Esophagus squamous epithelium (tissue), 5 donors: ENCODE data around the gene RBM42. TPM values are rescaled to one million over a fixed set of nuclear protein-coding genes. Genes with fewer than 3 reads are reported as not detected.

Source experiments
- DNase-seq: peaks from one replicate; lab custom pipeline; 2025; lab: John Stamatoyannopoulos, UW
- H3K27ac ChIP-seq, 4 donors: fragments of 200-600 bp; sonication (generic); one replicate each; pipeline ENCODE4 v1.5.1; 2016 to 2019; ENCODE audit warnings: mild to moderate bottlenecking in 1 of 4
- H3K27me3 ChIP-seq, 4 donors: fragments of 200-600 bp; sonication (generic); 1 replicate in 3 of 4; 2 replicates in 1 of 4; pipeline versions ENCODE4 v1.5.1 to v1.6.0; 2017 to 2021; ENCODE audit warnings: antibody characterized with exemption in 1 of 4
- H3K36me3 ChIP-seq, 3 donors: fragments of 200-600 bp; sonication (generic); one replicate each; pipeline ENCODE4 v1.5.1; 2016 to 2019
- H3K4me1 ChIP-seq, 3 donors: fragments of 200-600 bp; sonication (generic); one replicate each; pipeline ENCODE4 v1.5.1; 2017 to 2019
- H3K4me3 ChIP-seq, 4 donors: fragments of 200-600 bp; sonication (generic); 1 replicate in 3 of 4; 2 replicates in 1 of 4; pipeline ENCODE4 v1.5.1; 2016 to 2019; ENCODE audit warnings: mild to moderate bottlenecking in 2 of 4, moderate library complexity in 1 of 4
- H3K9me3 ChIP-seq, 3 donors: fragments of 200-600 bp; sonication (generic); one replicate each; pipeline ENCODE4 v1.5.1; 2016 to 2019
- CTCF ChIP-seq, 6 experiments: fragments of 450-650 bp in 4 of 6; fragments of 200-600 bp in 2 of 6; sonication (generic) in 2 of 6; IDR thresholded peaks; one replicate each; pipeline ENCODE4 v1.5.1; 2016 to 2019; ENCODE audit warnings: antibody characterized with exemption in 6 of 6, mild to moderate bottlenecking in 4 of 6, moderate library complexity in 4 of 6
- POLR2A ChIP-seq, 4 donors: fragments of 450-650 bp; IDR thresholded peaks; one replicate each; pipeline ENCODE4 v1.6.1; 2017; ENCODE audit warnings: antibody characterized with exemption in 4 of 4, mild to moderate bottlenecking in 4 of 4, moderate library complexity in 3 of 4
- WGBS, 2 donors: methylation state at CpG; one replicate each; pipeline ENCODE4 v1.1.5; 2018; 5-methylcytosine and 5-hydroxymethylcytosine counted together
- intact Hi-C: fragments of 100-400 bp; cut with DNase I; formaldehyde crosslinking; loops from one replicate; pipeline ENCODE4 v1.15.0; 2022
- total RNA-seq, 4 donors: library from RNA; depleted of rRNA; stranded (reverse); fragments of >200 nt; gene quantifications; one replicate each; pipeline ENCODE4 v1.1.0, GENCODE V29; 2016
- donor health status: DM: yes; HTN: yes; CAD: no.

RBM42 gene
- total RNA-seq, 4 donors from 2014 or later = 52.1 to 59.1 (median 53.0) TPM

GRCh38 chr19:35673121-35673804 lies 44.4 kb downstream of the RBM42 start:
- Histone ChIP-seq H3K4me1 (peaks cover 5 to 8% (median 7%) of the 10 kb centered on the region in 3 donors), H3K4me3 (peak overlapping the region; percentile 14 to 62 (median 24)), H3K27ac (no peak overlapping the region), H3K9me3 (no peaks in the 10 kb centered on the region), H3K36me3 (no peaks in the 10 kb centered on the region), H3K27me3 (peaks cover 0 to 64% (median 4%) of the 10 kb centered on the region in 4 donors)
- intact Hi-C loops = no loop called here
- no peak for DNase-seq
- WGBS, 2 donors = 4 to 7% methylated on average over 16 to 21 of the region's 39 CpGs
- TF ChIP-seq CTCF (IDR thresholded peaks at IDR 0.05) = no peak
- no peak for TF ChIP-seq POLR2A (IDR thresholded peaks at IDR 0.05)

DNA sequence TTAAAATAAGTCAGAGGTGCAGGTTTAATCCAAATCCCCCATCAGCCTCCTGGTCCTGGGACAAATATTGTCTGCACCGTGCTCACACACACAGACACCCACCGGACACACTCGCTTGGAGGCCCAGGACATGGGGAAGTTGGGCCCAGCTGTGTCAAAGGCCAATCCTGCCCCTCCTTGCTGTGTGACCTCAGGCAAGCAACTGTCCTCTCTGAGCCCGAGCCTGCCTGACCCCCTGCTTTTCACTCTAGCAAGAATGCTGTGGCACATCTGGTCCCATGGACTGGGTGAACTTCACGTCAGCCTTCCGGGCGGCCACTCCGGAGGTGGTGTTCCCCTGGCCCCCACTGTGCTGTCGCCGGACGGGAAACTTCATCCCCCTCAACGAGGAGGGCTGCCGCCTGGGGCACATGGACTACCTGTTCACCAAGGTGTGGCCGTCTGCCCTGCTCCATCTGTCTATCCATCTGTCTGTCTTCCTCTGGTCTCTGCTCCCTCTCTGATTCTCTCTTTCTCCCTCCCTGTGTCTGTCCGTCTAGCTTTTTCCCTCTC lies 46.8 kb downstream of the RBM42 start:
- Histone ChIP-seq H3K36me3 (no peaks in the 10 kb centered on the region), H3K27me3 (peaks cover 0 to 57% (median 4%) of the 10 kb centered on the region in 4 donors), H3K9me3 (no peaks in the 10 kb centered on the region), H3K27ac (no peak overlapping the region), H3K4me1 (peaks cover 5 to 8% (median 7%) of the 10 kb centered on the region in 3 donors), H3K4me3 (no peak overlapping the region)
- intact Hi-C loops = no loop called here
- no peak for TF ChIP-seq POLR2A (IDR thresholded peaks at IDR 0.05)
- no peak for TF ChIP-seq CTCF (IDR thresholded peaks at IDR 0.05)
- no peak for DNase-seq
- WGBS, 2 donors = 72 to 78% methylated on average over 15 of the region's 15 CpGs

Other genes starting within 250 kb of the RBM42 start
- gene FFAR2, start 180.8 kb upstream of the RBM42 start, total RNA-seq = 1 to 10 TPM in 1 of 4 donors, under 1 TPM in 2, not detected in 1; 0.49 to 2.5 (median 0.56) TPM
- 100 to 1,000 TPM in 2 of 4 donors, 10 to 100 TPM in 1, 1 to 10 TPM in 1; 4.6 to 656 (median 111) TPM for gene KRTDAP, start 138.6 kb upstream of the RBM42 start, total RNA-seq
- gene DMKN, start 115.4 kb upstream of the RBM42 start, total RNA-seq = 100 to 1,000 TPM in 3 of 4 donors, 10 to 100 TPM in 1; 81.6 to 449 (median 257) TPM
- 1,000 to 10,000 TPM in 1 of 4 donors, 100 to 1,000 TPM in 2, 10 to 100 TPM in 1; 58.2 to 1,096 (median 541) TPM for gene SBSN, start 100.7 kb upstream of the RBM42 start, total RNA-seq
- gene GAPDHS, start 95.6 kb upstream of the RBM42 start, total RNA-seq = not detected
- gene TMEM147, start 83.4 kb upstream of the RBM42 start, total RNA-seq = 100 to 1,000 TPM in 1 of 4 donors, 10 to 100 TPM in 3; 68.1 to 119 (median 89.6) TPM
- gene ATP4A, start 65.4 kb upstream of the RBM42 start, total RNA-seq = under 1 TPM in 1 of 4 donors, not detected in 3; 0.18 TPM
- not detected for gene PMIS2, start 42.9 kb upstream of the RBM42 start, total RNA-seq
- gene HAUS5, start 16.3 kb upstream of the RBM42 start, total RNA-seq = 10 to 100 TPM in 2 of 4 donors, 1 to 10 TPM in 2; 3.5 to 11.5 (median 10.6) TPM
- gene ETV2, start 12.7 kb downstream of the RBM42 start, total RNA-seq = under 1 TPM in 2 of 4 donors, not detected in 2; 0.31 to 0.44 TPM
- 100 to 1,000 TPM; 582 to 942 (median 761) TPM for gene COX6B1, start 19.3 kb downstream of the RBM42 start, total RNA-seq
- 10 to 100 TPM in 1 of 4 donors, 1 to 10 TPM in 2, not detected in 1; 4.6 to 18.7 (median 9.8) TPM for gene UPK1A, start 37.5 kb downstream of the RBM42 start, total RNA-seq
- under 1 TPM in 1 of 4 donors, not detected in 3; 0.38 TPM for gene ZBTB32, start 75.5 kb downstream of the RBM42 start, total RNA-seq
- gene KMT2B, start 89.0 kb downstream of the RBM42 start, total RNA-seq = 10 to 100 TPM in 3 of 4 donors, 1 to 10 TPM in 1; 7.5 to 33.7 (median 15.6) TPM
- 1 to 10 TPM in 3 of 4 donors, under 1 TPM in 1; 0.87 to 4.8 (median 4.3) TPM for gene IGFLR1, start 113.4 kb downstream of the RBM42 start, total RNA-seq
- gene U2AF1L4, start 116.4 kb downstream of the RBM42 start, total RNA-seq = 10 to 100 TPM; 10.2 to 19.0 (median 17.5) TPM
- 10 to 100 TPM; 23.3 to 33.9 (median 32.3) TPM for gene PSENEN, start 116.6 kb downstream of the RBM42 start, total RNA-seq
- 10 to 100 TPM in 2 of 4 donors, 1 to 10 TPM in 2; 5.7 to 13.4 (median 9.5) TPM for gene LIN37, start 119.5 kb downstream of the RBM42 start, total RNA-seq
- gene HSPB6, start 128.0 kb downstream of the RBM42 start, total RNA-seq = 10 to 100 TPM in 1 of 4 donors, 1 to 10 TPM in 3; 1.7 to 21.9 (median 3.6) TPM
- 1 to 10 TPM; 3.7 to 9.7 (median 8.6) TPM for gene PROSER3, start 129.1 kb downstream of the RBM42 start, total RNA-seq
- gene ARHGAP33, start 146.5 kb downstream of the RBM42 start, total RNA-seq = 1 to 10 TPM; 1.3 to 8.4 (median 2.3) TPM
- gene PRODH2, start 183.8 kb downstream of the RBM42 start, total RNA-seq = not detected
- not detected for gene NPHS1, start 223.5 kb downstream of the RBM42 start, total RNA-seq
- under 1 TPM in 1 of 4 donors, not detected in 3; 0.57 TPM for gene KIRREL2, start 227.9 kb downstream of the RBM42 start, total RNA-seq
- 1 to 10 TPM in 1 of 4 donors, under 1 TPM in 2, not detected in 1; 0.44 to 1.7 (median 0.76) TPM for gene APLP1, start 239.5 kb downstream of the RBM42 start, total RNA-seq